SK-N-MC (cell line): Measurements from ENCODE around the gene NOC2L.

Source experiments
- EZH2 ChIP-seq: fragments of 200-600 bp; sonication (generic); IDR thresholded peaks from one replicate; pipeline ENCODE4 v1.6.1; 2017; ENCODE audit warnings: antibody characterized with exemption
- FOXP2 ChIP-seq: optimal IDR thresholded peaks from 2 replicates; pipeline ENCODE3; 2011; ENCODE audit warnings: mild to moderate bottlenecking, moderate library complexity; ENCODE audit not compliant: insufficient read depth; ENCODE audit errors: extremely low read length, control extremely low read depth

DNA sequence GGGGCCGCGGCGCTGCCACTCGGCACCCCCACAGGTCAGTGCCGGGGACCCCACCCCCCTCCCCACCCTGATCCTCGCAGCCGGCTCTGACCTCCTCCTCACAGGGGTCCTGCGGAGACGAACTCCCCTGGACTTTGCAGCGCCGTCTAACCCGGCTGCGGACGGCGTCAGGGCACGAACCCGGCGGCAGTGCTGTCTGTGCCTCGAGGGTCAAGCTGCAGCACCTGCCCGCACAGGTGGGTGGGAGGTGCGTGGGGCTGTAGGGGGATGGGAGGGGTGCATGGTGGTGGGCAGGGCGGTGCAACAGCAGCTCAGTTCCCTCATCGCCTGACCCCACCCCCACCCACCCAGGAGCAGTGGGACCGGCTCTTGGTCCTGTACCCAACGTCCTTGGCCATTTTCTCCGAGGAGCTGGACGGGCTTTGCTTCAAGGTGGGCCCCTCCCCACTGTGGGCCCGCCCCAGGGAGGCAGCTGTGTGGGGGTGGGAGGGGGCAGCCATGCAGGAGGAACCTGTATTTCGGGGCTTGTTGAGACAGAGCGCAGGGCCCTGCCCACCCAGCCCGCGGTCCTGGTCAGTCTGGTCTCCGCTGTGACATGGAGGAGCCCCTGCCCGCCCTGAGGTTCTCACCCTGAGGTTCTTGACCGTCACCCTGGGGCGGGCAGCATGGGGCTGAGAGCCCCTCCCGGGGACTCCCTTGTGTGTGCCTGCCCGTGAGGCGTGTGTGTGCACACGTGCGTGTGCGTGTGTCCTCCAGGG, 12.1 kb upstream of the NOC2L start:
- TF ChIP-seq FOXP2 = no peak
- TF ChIP-seq EZH2 = no peak
